ENCODE measurements around the gene GXYLT1.

DNA sequence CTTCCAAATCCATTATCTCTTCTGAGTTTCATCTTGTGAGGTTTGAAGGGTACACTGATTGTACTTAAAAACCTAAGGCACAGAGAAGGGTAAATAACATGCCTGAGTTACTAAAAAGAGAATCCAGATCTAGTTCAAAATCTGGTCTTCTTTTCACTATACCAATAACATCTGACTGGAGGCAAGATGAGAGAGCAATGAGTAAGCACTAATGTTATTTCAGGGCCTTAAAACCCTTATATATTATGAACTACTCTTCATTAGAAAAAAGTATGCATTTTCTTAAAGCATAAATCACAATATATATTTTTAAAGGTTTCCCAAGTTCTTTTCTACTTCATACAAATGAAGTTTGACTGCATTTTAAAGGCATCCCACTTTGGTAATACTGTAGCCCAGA, 60.2 kb downstream of the GXYLT1 start:
- TF ChIP-seq CTCF (CRISPR knock-in tag; IDR thresholded peaks at IDR 0.05) (no peak), ELF4 (CRISPR knock-in tag; IDR thresholded peaks at IDR 0.05; ENCODE audit: borderline replicate concordance) (no peak), TARDBP (CRISPR knock-in tag; IDR thresholded peaks at IDR 0.05) (no peak), NFATC3 (CRISPR knock-in tag; IDR thresholded peaks at IDR 0.05) (no peak), NBN (conservative IDR thresholded peaks at IDR 0.05) (no peak), HHEX (CRISPR knock-in tag; IDR thresholded peaks at IDR 0.05) (no peak), HDAC2 (CRISPR knock-in tag; IDR thresholded peaks at IDR 0.05) (no peak), FOXJ3 (CRISPR knock-in tag; IDR thresholded peaks at IDR 0.05; ENCODE audit: borderline replicate concordance) (no peak), EZH2 (conservative IDR thresholded peaks at IDR 0.05; ENCODE audit: low read depth, low read length) (no peak), PHB2 (IDR thresholded peaks at IDR 0.05; ENCODE audit: partially characterized antibody) (no peak)
- TF ChIP-seq, protein P1, sequence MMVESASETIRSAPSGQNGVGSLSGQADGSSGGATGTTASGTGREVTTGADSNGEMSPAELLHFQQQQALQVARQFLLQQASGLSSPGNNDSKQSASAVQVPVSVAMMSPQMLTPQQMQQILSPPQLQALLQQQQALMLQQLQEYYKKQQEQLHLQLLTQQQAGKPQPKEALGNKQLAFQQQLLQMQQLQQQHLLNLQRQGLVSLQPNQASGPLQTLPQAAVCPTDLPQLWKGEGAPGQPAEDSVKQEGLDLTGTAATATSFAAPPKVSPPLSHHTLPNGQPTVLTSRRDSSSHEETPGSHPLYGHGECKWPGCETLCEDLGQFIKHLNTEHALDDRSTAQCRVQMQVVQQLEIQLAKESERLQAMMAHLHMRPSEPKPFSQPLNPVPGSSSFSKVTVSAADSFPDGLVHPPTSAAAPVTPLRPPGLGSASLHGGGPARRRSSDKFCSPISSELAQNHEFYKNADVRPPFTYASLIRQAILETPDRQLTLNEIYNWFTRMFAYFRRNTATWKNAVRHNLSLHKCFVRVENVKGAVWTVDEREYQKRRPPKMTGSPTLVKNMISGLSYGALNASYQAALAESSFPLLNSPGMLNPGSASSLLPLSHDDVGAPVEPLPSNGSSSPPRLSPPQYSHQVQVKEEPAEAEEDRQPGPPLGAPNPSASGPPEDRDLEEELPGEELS (CRISPR knock-in tag; IDR thresholded peaks at IDR 0.05), result no peak

All from HepG2 (cell line).